Measurements from ENCODE around the gene SCYL3. TPM values are rescaled to one million over a fixed set of nuclear protein-coding genes. Genes with fewer than 3 reads are reported as not detected.
A peak's percentile ranks its signal among the peaks of the same experiment; 100 is the strongest.
"Not testable (repeated sequence)": the region's sequence is repeated elsewhere in the genome, so short reads cannot be mapped to it uniquely, and the experiment has no call there.

Gene SCYL3, protein sequence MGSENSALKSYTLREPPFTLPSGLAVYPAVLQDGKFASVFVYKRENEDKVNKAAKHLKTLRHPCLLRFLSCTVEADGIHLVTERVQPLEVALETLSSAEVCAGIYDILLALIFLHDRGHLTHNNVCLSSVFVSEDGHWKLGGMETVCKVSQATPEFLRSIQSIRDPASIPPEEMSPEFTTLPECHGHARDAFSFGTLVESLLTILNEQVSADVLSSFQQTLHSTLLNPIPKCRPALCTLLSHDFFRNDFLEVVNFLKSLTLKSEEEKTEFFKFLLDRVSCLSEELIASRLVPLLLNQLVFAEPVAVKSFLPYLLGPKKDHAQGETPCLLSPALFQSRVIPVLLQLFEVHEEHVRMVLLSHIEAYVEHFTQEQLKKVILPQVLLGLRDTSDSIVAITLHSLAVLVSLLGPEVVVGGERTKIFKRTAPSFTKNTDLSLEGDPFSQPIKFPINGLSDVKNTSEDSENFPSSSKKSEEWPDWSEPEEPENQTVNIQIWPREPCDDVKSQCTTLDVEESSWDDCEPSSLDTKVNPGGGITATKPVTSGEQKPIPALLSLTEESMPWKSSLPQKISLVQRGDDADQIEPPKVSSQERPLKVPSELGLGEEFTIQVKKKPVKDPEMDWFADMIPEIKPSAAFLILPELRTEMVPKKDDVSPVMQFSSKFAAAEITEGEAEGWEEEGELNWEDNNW
- 5.7 and 8.7 TPM in 2 replicates for total RNA-seq

GRCh38 chr1:169893645-169894423 lies at the start of gene SCYL3:
TSS of gene SCYL3 (minus strand) at chr1:169893896. CDS start at chr1:169888840, 5,056 bp downstream.
- peak; percentile 95 for DNase-seq (ENCODE audit: low read depth, low spot score)

GRCh38 chr1:169941982-169942830 lies 48.5 kb upstream of the SCYL3 start:
- no peak for DNase-seq (ENCODE audit: low read depth, low spot score)

GRCh38 chr1:169933984-169934725 lies 40.5 kb upstream of the SCYL3 start:
- DNase-seq (ENCODE audit: low read depth, low spot score): peak; percentile 5

GRCh38 chr1:169931795-169932231 lies 38.1 kb upstream of the SCYL3 start:
- no peak for DNase-seq (ENCODE audit: low read depth, low spot score)

DNA sequence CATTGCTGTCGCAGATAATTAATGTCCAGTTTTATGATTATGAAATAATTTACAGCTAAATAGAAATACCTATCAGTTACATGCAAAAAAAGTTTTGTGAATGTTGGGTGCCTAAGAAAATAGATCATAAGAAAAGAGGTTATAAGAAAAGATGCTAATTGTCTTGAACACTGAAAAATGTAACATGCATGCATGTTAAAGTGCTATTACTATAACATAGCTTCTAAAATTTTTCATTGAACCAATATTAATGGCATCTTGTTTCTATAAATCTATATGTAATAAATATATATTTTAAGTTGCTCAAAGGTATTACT lies 35.5 kb upstream of the SCYL3 start:
- no peak for DNase-seq (ENCODE audit: low read depth, low spot score)

- peak; percentile 11 for DNase-seq (ENCODE audit: low read depth, low spot score)
Measured at GRCh38 chr1:169928438-169929209, 34.9 kb upstream of the SCYL3 start.

DNA sequence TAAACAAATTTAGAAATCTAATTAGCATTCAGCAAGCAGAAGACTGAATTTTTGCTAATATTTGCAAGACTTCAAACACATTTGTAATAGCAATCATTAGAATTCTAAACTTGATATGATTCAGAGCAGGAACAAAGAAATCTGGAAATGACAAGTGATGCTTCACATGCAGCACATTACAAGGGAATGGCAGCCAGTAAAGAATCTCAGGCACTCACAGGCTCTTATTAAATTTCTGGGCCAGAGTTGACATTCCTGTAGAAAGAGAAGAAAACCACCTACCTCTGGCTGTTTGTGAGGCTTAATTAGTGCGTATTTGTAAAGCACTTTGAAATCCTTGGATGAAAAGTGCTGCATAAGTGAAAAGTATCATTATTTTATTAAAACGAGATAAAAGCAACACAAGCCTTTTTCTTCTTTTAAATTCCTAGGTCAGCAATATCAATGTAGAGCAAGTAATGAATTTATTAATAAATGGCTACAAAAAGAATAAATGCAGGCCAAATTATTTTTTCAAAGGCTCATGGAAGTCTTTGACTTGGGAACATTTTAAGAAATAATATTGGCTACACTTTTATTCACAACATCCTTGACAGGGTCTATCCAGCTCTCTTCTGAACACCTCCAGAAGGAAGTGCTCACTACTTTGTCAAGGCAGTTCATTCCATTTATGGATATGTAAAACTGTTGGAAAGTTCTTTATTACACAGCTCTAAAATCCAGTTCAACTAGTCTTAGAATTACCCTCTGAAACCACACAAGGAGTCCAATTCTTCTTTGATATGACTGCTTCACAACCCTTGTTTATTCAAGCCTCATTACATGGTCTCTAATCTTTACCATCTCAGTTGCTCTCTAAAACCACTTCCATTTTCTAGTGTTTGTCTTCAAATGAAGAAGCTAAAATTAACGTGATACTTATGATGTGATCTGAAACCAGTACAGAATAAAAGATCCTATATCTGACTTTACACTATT lies 32.1 kb upstream of the SCYL3 start:
- DNase-seq (ENCODE audit: low read depth, low spot score): no peak

- DNase-seq (ENCODE audit: low read depth, low spot score): no peak
Measured at GRCh38 chr1:169924829-169925228, 31.1 kb upstream of the SCYL3 start.

DNA sequence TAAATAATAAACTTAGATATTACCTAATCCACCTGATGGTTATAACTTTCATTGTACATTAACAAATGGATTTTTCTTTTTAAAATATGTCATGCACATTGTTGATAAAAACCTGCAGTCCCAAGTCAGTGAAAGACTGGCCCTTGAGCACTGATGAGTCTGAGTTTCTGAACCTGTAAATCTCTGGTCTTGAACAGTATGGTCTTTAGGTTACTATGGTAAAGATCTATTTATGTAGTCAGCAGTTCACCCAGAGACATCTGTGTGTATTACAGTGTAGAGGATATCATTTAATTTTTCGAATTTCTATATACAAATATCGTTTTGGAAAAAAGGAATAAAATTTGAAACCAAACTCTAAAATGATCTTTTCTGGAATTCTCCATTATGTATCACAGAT lies 30.4 kb upstream of the SCYL3 start:
- no peak for DNase-seq (ENCODE audit: low read depth, low spot score)

DNA sequence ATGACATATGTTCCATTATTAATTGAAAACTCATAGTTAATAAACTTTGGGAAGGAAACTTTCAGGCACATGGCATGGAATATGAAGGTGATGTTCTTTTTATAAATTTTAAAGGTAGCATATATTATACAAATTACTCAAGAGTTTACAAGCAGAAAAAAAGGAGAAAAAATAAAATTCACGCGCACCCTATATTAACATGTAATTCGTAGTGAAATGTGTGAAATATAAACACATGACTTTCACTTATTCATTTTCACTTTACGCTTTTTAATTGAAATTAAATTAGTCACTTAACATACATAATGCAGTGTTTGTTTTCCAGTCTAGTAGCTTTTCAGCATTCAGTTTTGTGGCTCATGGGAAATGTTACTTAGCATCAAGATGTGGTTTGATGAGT lies 27.4 kb upstream of the SCYL3 start:
- DNase-seq (ENCODE audit: low read depth, low spot score): no peak

DNA sequence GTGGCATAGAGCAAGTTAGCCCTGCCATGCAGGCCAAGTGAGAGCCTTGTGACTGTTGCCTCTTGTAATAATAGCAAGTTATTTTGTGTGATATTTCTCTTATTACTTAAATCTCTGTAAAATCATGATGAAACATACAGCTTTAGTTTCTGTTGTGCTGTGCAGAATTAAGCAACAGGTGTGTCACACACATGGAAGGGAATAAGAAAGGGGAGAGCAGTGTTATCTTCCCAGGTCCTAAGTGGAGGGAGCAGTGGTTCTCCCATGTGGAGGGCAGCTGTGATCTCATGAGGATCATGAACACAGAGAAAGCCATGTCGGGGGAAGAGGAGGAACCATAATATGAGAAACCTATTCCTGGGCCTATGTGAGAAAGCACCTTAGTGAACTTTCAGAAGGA lies 25.2 kb upstream of the SCYL3 start:
- DNase-seq (ENCODE audit: low read depth, low spot score): no peak

- not testable (repeated sequence) for DNase-seq (ENCODE audit: low read depth, low spot score)
Measured at GRCh38 chr1:169918220-169918619, 24.5 kb upstream of the SCYL3 start.

- DNase-seq (ENCODE audit: low read depth, low spot score): no peak
Measured at GRCh38 chr1:169915150-169915549, 21.5 kb upstream of the SCYL3 start.

DNA sequence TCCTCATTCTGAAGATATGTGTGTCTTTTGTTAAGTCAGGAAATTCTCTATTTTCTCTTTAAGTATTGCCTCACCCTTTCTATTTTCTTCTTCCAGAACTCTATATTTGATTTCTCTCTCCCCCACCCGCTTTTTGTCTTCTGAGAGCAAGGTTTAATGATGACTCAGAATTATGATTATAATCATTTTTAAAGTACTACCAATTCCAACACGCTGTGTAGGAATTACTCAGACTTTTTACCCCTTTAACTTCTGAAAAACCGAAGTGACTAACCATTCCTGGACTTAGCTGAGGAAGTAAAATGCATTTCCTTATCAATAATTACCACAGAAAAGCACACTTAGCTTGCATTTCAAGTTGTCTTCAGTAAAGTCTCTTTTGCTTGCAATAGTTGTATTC lies 20.8 kb upstream of the SCYL3 start:
- DNase-seq (ENCODE audit: low read depth, low spot score): no peak

DNA sequence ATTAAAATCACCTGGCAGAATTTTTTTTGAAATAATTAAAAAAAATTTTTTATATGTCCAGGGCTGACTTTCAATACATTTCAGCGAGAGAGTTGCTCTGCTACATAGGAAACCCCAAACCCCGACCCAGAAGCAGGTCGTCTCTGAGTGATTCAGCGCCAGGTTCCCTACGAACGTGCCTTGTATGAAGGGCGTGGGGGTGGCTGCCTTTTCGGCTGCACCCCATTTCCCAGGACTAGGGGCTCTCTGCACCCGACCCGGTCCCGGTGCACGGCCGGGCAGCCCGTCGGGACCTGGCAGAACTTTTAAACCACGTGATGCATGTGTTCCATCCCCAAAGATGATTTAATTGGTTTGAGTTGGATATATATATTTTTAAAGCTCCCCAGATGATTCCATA lies 15.8 kb upstream of the SCYL3 start:
- DNase-seq (ENCODE audit: low read depth, low spot score): no peak

DNA sequence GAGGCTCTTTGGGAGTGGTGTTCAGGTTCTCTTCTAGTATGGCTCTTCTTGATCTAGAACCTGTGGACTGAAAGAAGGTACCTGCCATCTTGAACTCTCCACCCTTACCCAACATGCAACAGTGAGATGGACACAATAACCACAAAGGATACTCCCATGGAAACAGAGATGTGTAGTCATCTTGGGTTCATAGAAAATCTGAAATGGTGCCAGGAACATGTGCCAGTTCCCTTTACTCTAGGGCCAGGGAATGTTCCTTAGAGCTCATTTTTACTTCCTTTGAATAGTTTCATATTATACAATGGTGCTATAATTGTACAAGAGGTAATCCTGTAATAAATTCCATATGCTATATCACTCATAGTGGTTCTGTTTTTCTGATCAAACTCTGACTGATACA lies 13.2 kb upstream of the SCYL3 start:
- no peak for DNase-seq (ENCODE audit: low read depth, low spot score)

- no peak for DNase-seq (ENCODE audit: low read depth, low spot score)
Measured at GRCh38 chr1:169904834-169905233, 11.1 kb upstream of the SCYL3 start.

DNA sequence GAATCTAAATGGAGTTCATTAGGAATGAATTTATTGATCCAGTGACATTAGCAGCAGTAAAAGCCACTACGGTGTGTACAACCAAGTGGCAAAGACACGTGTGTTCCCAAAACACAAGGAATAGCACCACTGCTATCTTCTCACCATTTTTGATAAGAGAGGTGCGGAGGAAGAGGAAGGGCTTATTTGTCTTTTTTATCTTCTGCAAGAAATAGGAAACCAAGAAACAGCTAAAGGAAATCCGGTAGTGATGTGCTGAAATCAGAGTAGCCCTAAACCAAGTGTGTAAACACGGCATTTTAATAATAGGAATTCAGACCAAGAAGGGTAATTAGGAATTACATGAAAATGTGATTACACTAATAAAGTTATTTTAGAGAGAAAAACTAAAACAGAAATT lies 9.1 kb upstream of the SCYL3 start:
- DNase-seq (ENCODE audit: low read depth, low spot score): no peak

- DNase-seq (ENCODE audit: low read depth, low spot score): no peak
Measured at GRCh38 chr1:169901115-169901514, 7.4 kb upstream of the SCYL3 start.
